ENCODE results near the gene FNDC3A. TPM values are rescaled to one million over a fixed set of nuclear protein-coding genes. Genes with fewer than 3 reads are reported as not detected.
A peak's percentile ranks its signal among the peaks of the same experiment; 100 is the strongest.
"Not testable (repeated sequence)": the region's sequence is repeated elsewhere in the genome, so short reads cannot be mapped to it uniquely, and the experiment has no call there.

FNDC3A gene
- total RNA-seq, 1 experiment from 2014 or later, result 51.3 TPM

DNA sequence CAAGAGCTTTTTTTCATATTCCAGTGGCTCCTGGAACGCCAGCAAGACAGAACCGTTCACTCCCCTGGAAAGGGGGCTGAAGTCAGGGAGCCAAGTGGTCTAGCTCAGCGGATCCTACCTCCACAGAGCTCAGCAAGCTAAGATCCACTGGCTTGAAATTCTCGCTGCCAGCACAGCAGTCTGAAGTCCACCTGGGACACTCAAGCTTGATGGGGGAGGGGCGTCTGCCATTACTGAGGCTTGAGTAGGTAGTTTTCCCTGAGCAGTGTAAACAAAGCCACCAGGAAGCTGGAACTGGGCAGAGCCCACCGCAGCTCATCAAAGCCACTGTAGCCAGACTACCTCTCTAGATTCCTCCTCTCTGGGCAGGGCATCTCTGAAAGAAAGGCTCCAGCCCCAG, 142.7 kb downstream of the FNDC3A start:
- peaks cover 64% of the 10 kb centered on the region for H3K36me3 ChIP-seq
- H3K9me3 ChIP-seq (replicated peaks), result not testable (repeated sequence)

DNA sequence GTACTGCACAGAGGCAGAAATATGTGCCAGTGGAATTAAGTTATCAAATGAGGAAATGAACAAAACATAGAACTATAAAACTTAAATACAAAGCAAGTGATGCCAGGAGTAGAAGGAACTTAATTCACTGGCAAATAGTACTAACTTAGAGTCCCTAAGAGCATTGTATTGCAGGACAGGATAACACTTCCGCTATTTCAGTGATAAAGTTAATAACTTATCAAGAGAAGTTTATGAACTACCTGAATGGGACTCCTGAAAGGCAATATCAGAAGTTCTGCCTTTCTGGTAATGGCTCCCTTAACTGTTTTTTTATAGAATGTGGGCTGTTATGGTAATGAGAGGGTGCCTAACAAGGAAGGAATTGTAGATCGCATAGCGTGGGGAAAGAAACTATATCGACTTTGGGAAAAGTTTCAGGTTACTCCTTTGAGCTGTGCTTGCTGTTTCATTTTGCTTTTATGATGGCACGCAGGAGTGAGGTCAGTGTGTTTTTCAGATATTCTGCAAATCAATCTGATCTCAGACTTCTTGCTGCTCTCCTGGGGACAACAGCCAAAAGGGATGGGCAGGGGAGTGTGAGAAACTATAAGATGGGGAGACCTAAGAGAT, 149.1 kb downstream of the FNDC3A start:
- Histone ChIP-seq H3K27ac (no peak overlapping the region), H3K4me3 (no peak overlapping the region), H3K27me3 (replicated peaks) (no peaks in the 10 kb centered on the region), H3K4me1 (replicated peaks) (no peaks in the 10 kb centered on the region), H3K36me3 (peaks cover 37% of the 10 kb centered on the region), H3K9me3 (replicated peaks) (no peaks in the 10 kb centered on the region)
- DNase-seq (ENCODE audit: low read depth in 1 of 2, low spot score in 2 of 2), result no peak

More for the DNA sequence above, 142.7 kb downstream of the FNDC3A start:
- H3K27me3 ChIP-seq (replicated peaks); DNase-seq (ENCODE audit: low read depth in 1 of 2, low spot score in 2 of 2); H3K4me3 ChIP-seq; H3K27ac ChIP-seq; H3K4me1 ChIP-seq (replicated peaks): not testable (repeated sequence)

DNA sequence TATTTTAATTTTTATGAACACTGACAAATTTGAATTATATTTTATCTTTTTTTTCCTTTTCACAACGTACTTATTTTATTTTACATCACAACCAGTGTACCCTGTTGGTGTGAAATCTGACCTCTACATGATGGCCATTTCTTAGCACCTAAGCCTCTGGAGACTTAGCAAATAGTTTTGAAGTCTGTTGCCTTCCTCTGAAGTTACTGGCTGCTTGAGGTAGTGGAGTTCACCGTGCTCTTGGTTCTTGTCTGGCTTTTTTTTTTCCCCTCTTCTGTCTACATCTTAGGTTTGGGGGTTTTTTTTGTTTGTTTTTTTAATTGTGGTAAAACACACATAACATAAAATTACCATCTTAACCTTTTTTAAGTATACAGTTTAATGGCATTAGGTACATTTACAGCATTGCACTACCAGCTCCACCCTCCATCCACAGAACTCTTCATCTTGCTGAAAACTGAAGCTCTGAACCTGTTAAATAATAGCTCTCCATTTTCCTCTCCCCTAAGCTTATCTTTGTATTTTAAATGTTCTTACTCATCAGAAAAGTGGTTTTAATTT, 150.3 kb downstream of the FNDC3A start:
- no peaks in the 10 kb centered on the region for H3K9me3 ChIP-seq (replicated peaks)
- H3K27me3 ChIP-seq (replicated peaks), result no peaks in the 10 kb centered on the region
- peaks cover 36% of the 10 kb centered on the region for H3K36me3 ChIP-seq
- no peak for DNase-seq (ENCODE audit: low read depth in 1 of 2, low spot score in 2 of 2)
- no peak overlapping the region for H3K4me3 ChIP-seq
- H3K4me1 ChIP-seq (replicated peaks), result no peaks in the 10 kb centered on the region
- no peak overlapping the region for H3K27ac ChIP-seq

DNA sequence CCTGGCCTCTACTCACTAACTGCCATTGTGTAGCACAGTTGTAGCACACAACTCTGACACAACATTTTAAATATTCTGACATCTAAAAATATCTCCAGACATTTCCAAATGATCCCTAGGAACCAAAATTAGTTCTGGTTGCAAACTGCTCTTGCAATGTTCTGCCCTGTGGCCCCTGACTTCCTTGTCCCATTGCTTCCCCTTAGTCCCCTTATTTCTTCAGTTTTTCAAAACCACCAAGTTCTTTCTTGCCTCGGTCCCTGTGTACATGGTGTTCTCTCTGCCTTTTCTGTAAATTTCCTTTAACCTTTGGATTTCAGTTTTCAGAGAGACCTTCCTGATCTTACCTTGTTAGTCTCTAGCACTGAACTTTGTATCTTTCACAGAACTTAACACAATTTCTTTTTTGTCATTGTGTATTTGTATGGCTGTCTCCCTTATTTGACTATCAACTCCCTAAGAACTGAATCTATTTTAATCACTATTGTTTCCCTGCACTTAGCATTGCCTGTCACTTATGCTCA, 156.8 kb downstream of the FNDC3A start:
- H3K4me3 ChIP-seq, result no peak overlapping the region
- peaks cover 56% of the 10 kb centered on the region for H3K36me3 ChIP-seq
- peaks cover 6% of the 10 kb centered on the region; the same call in 1 of the 2 replicates for H3K4me1 ChIP-seq (replicated peaks)
- no peak overlapping the region for H3K27ac ChIP-seq
- DNase-seq (ENCODE audit: low read depth in 1 of 2, low spot score in 2 of 2), result no peak
- no peaks in the 10 kb centered on the region for H3K9me3 ChIP-seq (replicated peaks)
- no peaks in the 10 kb centered on the region for H3K27me3 ChIP-seq (replicated peaks)

DNA sequence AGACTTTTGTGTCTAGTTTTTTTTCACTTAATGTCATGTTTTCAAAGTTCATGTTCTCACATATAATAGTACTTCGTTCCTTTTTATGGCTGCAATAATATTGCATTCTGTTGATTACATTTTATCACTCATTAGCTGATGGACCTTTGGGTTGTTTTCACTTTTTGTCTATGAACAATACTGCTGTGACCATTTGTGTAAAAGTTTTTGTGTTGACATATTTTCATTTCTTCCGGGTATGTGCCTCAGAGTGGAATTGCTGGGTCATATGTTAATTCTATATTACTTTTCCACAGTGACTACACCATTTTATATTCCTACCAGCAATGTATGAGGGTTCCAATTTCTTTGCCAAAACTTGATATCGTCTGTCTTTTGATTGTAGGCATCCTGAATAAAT, 158.6 kb downstream of the FNDC3A start:
- peaks cover 62% of the 10 kb centered on the region for H3K36me3 ChIP-seq

DNA sequence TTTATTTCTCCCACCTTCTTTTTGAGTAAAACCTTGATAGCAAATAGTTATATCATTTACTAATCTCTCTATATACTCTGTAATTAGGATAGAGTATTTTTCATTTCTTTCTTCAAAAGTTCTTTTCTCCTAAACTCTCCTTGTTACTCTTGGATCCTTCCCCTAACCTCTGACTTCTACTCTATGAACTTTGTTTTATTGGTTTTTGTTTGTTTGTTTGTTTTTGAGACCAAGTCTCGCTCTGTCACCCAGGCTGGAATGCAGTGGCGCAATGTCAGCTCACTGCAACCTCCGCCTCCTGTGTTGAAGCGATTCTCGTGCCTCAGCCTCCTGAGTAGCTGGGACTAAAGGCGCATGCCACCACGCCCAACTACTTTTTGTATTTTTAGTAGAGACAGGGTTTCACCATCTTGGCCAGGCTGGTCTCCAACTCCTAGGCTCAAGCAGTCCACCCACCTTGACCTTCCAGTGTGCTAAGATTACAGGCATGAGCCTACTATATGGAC, 161.5 kb downstream of the FNDC3A start:
- not testable (repeated sequence) for H3K4me3 ChIP-seq; H3K27ac ChIP-seq; H3K9me3 ChIP-seq (replicated peaks); H3K4me1 ChIP-seq (replicated peaks); H3K27me3 ChIP-seq (replicated peaks); DNase-seq (ENCODE audit: low read depth in 1 of 2, low spot score in 2 of 2)
- peaks cover 61% of the 10 kb centered on the region for H3K36me3 ChIP-seq

More for the DNA sequence above, 158.6 kb downstream of the FNDC3A start:
- Histone ChIP-seq H3K9me3 (replicated peaks) (no peaks in the 10 kb centered on the region), H3K27ac (no peak overlapping the region), H3K4me3 (no peak overlapping the region), H3K4me1 (replicated peaks) (peaks cover 6% of the 10 kb centered on the region; the same call in 1 of the 2 replicates), H3K27me3 (replicated peaks) (no peaks in the 10 kb centered on the region)
- no peak for DNase-seq (ENCODE audit: low read depth in 1 of 2, low spot score in 2 of 2)

DNA sequence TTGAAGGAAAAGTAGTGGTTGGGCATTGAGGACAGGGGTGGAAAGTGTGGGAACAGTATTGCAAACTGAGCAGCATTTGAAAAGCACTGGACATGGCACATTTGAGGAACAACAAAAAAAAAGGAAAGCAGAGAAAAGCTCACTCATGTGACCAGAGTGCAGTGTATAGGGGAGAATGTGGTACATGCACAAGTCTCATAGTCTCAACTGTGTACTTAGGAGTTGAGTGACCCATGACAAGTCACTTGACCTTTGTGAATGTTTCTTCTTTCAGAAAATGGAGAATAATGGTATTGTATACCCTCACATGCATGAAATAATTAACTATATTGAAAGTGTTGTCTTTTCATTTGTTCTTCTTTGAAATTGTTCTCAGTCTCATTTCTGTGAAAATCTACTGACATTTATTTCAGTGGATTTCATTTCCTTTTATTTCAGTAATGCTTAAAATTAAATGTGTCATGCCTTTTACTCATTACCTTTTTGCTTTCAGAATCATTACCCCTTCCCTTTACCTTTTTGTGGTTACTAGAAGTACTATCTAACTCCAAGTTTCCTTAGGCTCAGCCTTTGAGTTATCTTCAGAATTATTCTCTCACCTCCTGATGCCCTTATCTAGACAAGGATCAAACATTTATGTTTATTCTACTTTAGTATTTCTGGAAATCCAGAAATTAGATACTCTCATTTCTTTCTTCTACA, 165.3 kb downstream of the FNDC3A start:
- Histone ChIP-seq H3K4me3 (no peak overlapping the region), H3K36me3 (peaks cover 57% of the 10 kb centered on the region), H3K27me3 (replicated peaks) (no peaks in the 10 kb centered on the region), H3K27ac (no peak overlapping the region), H3K4me1 (replicated peaks) (no peaks in the 10 kb centered on the region; the same call in 1 of the 2 replicates), H3K9me3 (replicated peaks) (no peaks in the 10 kb centered on the region)
- DNase-seq (ENCODE audit: low read depth in 1 of 2, low spot score in 2 of 2), result no peak

DNA sequence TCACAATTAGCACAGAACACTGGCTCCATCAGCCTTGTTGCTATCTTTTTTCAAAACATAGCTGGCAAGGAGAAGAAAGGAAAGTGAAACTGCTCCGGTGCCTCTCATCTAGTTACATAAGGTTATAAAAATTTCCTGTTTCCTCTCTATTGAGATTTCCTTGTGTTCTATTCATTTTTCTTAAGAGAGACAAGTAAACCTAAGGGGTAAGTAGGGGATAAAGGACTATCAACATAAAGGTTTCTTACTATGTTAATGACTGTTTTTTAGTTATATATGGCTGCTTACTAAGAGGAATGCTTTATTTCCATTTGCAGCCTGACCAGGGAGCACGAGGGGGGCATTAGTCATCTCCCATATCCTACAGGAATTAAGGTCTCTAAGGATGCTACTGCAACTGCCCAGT, 171.2 kb downstream of the FNDC3A start:
- H3K27me3 ChIP-seq (replicated peaks), result no peaks in the 10 kb centered on the region
- peaks cover 64% of the 10 kb centered on the region for H3K36me3 ChIP-seq
- no peaks in the 10 kb centered on the region for H3K9me3 ChIP-seq (replicated peaks)
- H3K4me3 ChIP-seq, result peak overlapping the region; percentile 24
- peaks cover 5% of the 10 kb centered on the region for H3K4me1 ChIP-seq (replicated peaks)
- DNase-seq (ENCODE audit: low read depth in 1 of 2, low spot score in 2 of 2), result peak in 1 of 2 experiments; percentile 31
- peak overlapping the region; percentile 46 for H3K27ac ChIP-seq

DNA sequence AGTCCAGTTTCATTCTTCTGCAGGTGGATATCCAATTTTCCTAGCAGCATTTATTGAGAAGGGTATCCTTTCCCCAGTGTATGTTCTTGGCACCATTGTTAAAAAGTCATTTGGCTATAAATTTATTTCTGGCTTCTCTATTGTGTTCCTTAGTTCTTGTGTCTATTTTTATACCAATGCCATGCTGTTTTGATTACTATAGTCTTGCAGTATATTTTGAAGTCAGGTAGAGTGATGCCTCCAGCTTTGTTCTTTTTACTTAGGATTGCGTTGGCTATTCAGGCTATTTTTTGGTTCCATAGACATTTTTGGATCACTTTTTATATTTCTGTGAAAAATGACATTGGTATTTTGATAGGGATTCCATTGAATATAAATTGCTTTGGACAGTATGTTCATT, 172.7 kb downstream of the FNDC3A start:
- H3K4me3 ChIP-seq, result no peak overlapping the region
- H3K27me3 ChIP-seq (replicated peaks), result no peaks in the 10 kb centered on the region
- peaks cover 5% of the 10 kb centered on the region for H3K4me1 ChIP-seq (replicated peaks)
- H3K36me3 ChIP-seq, result peaks cover 56% of the 10 kb centered on the region
- H3K9me3 ChIP-seq (replicated peaks), result no peaks in the 10 kb centered on the region
- no peak overlapping the region for H3K27ac ChIP-seq
- no peak for DNase-seq (ENCODE audit: low read depth in 1 of 2, low spot score in 2 of 2)

DNA sequence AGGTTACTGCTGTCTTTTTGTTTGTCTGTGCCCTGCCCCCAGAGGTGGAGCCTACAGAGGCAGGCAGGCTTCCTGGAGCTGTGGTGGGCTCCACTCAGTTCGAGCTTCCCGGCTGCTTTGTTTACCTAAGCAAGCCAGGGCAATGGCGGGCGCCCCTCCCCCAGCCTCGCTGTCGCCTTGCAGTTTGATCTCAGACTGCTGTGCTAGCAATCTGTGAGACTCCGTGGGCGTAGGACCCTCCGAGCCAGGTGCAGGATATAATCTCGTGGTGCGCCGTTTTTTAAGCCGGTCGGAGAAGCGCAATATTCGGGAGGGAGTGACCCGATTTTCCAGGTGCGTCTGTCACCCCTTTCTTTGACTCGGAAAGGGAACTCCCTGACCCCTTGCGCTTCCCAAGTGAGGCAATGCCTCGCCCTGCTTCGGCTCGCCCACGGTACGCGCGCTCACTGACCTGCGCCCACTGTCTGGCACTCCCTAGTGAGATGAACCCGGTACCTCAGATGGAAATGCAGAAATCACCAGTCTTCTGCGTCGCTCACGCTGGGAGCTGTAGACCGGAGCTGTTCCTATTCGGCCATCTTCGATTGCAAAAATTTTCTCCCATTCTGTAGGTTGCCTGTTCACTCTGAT, 182.4 kb downstream of the FNDC3A start:
- not testable (repeated sequence) for H3K9me3 ChIP-seq (replicated peaks); H3K4me3 ChIP-seq; H3K4me1 ChIP-seq (replicated peaks); H3K36me3 ChIP-seq; H3K27me3 ChIP-seq (replicated peaks); DNase-seq (ENCODE audit: low read depth in 1 of 2, low spot score in 2 of 2); H3K27ac ChIP-seq

DNA sequence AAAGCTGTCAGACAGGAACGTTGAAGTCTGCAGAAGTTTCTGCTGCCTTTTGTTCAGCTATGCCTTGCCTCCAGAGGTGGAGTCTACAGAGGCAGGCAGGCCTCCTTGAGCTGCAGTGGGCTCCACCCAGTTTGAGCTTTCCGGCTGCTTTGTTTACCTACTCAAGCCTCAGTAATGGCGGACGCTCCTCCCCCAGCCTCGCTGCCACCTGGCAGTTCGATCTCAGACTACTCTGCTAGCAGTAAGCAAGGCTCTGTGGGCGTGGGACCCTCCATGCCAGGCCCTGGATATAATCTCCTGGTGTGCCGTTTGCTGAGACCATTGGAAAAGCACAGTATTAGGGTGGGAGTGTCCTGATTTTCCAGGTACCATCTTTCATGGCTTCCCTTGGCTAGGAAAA, 187.4 kb downstream of the FNDC3A start:
- not testable (repeated sequence) for H3K9me3 ChIP-seq (replicated peaks); H3K4me1 ChIP-seq (replicated peaks); DNase-seq (ENCODE audit: low read depth in 1 of 2, low spot score in 2 of 2); H3K4me3 ChIP-seq; H3K27ac ChIP-seq; H3K27me3 ChIP-seq (replicated peaks)
- peaks cover 25% of the 10 kb centered on the region for H3K36me3 ChIP-seq

DNA sequence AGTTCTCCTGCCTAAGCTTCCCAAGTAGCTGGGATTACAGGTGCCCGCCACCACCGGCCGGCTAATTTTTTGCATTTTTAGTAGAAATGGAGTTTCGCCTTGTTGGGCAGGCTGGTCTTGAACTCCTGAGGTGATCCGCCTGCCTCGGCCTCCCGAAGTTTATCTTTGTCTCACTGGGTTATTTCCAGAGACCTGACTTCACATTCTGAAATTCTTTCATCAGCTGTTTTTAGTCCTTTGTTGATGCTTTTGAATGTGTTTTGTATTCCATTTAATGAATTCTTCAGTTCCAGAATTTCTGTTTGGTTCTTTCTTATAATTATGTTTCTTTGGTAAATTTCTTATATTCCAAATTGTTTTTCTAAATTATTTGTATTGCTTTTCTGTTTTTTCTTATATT, 189.0 kb downstream of the FNDC3A start:
- DNase-seq (ENCODE audit: low read depth in 1 of 2, low spot score in 2 of 2), result no peak
- H3K4me1 ChIP-seq (replicated peaks), result no peaks in the 10 kb centered on the region
- H3K36me3 ChIP-seq, result peaks cover 37% of the 10 kb centered on the region
- no peak overlapping the region for H3K4me3 ChIP-seq
- no peak overlapping the region for H3K27ac ChIP-seq
- H3K9me3 ChIP-seq (replicated peaks), result no peaks in the 10 kb centered on the region
- H3K27me3 ChIP-seq (replicated peaks), result no peaks in the 10 kb centered on the region

DNA sequence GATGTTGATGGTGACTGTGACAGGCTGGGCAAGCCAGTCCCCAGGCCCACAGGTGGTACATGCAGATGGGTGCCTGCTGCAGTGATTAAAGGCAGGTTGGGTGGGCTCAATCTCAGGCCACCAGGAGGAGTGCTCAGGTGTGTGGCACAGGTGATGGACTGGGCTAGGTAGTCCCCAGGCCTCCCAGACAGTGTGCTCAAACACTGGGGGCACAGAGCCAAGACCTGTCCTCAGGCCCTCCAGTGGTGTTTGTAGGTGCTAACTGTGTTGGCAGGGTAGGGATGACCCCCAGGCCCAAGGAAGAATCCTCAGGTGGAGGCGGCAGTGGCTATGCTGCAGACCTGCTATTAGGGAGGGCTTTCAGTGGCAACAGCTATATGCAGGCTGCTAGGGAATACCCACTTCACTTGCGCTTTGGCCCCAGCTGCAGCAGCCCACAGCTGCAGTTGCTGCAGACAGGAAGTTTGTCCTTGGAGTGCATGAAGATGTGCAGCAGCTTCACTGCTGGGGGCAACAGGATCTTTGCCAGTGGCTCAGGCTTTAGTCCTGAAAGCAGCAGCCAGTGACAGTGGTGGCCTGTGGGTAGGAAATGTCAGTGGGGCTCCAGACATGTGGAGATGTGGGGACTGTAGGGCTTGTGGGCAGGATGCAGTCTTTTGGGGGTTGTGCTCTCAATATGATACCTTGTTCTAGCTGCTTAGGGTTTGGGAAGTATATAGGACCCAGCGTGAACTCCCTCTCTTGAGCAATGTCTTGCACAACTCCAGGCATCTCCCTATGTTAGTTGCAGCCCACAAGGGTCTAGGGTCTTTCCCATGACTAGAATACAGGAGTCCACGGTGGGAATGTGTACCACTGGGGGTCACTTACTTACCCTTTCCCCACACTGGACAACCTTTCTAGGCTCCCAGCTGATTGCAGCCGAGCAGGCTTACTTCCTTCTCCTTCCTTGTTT, 190.4 kb downstream of the FNDC3A start:
- peaks cover 48% of the 10 kb centered on the region for H3K36me3 ChIP-seq
- H3K4me1 ChIP-seq (replicated peaks), result no peaks in the 10 kb centered on the region
- H3K9me3 ChIP-seq (replicated peaks), result no peaks in the 10 kb centered on the region
- DNase-seq (ENCODE audit: low read depth in 1 of 2, low spot score in 2 of 2), result no peak
- H3K27ac ChIP-seq, result no peak overlapping the region
- H3K27me3 ChIP-seq (replicated peaks), result no peaks in the 10 kb centered on the region
- H3K4me3 ChIP-seq, result no peak overlapping the region
